Body of pancreas (tissue), 4 donors: ENCODE results near the gene CAMK2B.

ENCODE experiments used
- CTCF ChIP-seq, 7 experiments: fragments of 450-650 bp in 4 of 7; fragments of 200-600 bp in 3 of 7; sonication (generic) in 3 of 7; IDR thresholded peaks; one replicate each; pipeline ENCODE4 v1.5.1; 2016 to 2019; ENCODE audit warnings: antibody characterized with exemption in 7 of 7
- POLR2A ChIP-seq, 3 donors: fragments of 450-650 bp; IDR thresholded peaks; one replicate each; pipeline ENCODE4 v1.6.1; 2016; ENCODE audit warnings: antibody characterized with exemption in 3 of 3, mild to moderate bottlenecking in 2 of 3

GRCh38 chr7:44313621-44314031 lies 11.8 kb downstream of the CAMK2B start:
- TF ChIP-seq POLR2A (IDR thresholded peaks at IDR 0.05) (no peak), CTCF (IDR thresholded peaks at IDR 0.05) (no peak)
